GM23338 (cell line): ENCODE data around the gene RND3. TPM values are rescaled to one million over a fixed set of nuclear protein-coding genes. Genes with fewer than 3 reads are reported as not detected.

Experiments used
- ATAC-seq: fragments of 200-7000 bp; cut with Tn5 transposase; 3 replicates; pipeline ENCODE4 v1.9.1; 2020
- DNase-seq: peaks from one replicate; pipeline ENCODE4 v3.0.0-alpha.2; 2015; ENCODE audit warnings: low spot score
- H2AFZ ChIP-seq: fragments of 200-600 bp; sonication (generic); 2 replicates; pipeline ENCODE4 v1.8.0; 2016; ENCODE audit warnings: antibody characterized with exemption, mild to moderate bottlenecking, moderate library complexity
- H3F3A ChIP-seq: fragments of 200-600 bp; sonication (generic); replicated peaks from 2 replicates; pipeline ENCODE4 v1.8.0; 2017; ENCODE audit warnings: antibody characterized with exemption, mixed run types, low read depth
- H3K27ac ChIP-seq: fragments of 200-600 bp; sonication (generic); 2 replicates; pipeline ENCODE4 v1.6.1; 2016; ENCODE audit warnings: low read depth
- H3K27me3 ChIP-seq: fragments of 200-600 bp; sonication (generic); 2 replicates; pipeline ENCODE4 v1.8.0; 2016; ENCODE audit warnings: mild to moderate bottlenecking, mixed run types, moderate library complexity; ENCODE audit not compliant: insufficient read depth
- H3K36me3 ChIP-seq: fragments of 200-600 bp; sonication (generic); 2 replicates; pipeline ENCODE4 v1.8.0; 2016; ENCODE audit warnings: mild to moderate bottlenecking; ENCODE audit not compliant: insufficient read depth
- H3K4me1 ChIP-seq: fragments of 200-600 bp; sonication (generic); 2 replicates; pipeline ENCODE4 v1.8.0; 2016; ENCODE audit warnings: mild to moderate bottlenecking, moderate library complexity; ENCODE audit not compliant: insufficient read depth
- H3K4me2 ChIP-seq: fragments of 200-600 bp; sonication (generic); 2 replicates; pipeline ENCODE4 v1.7.1; 2017; ENCODE audit warnings: mixed run types
- H3K4me3 ChIP-seq: fragments of 200-600 bp; sonication (generic); 2 replicates; pipeline ENCODE4 v1.6.1; 2016; ENCODE audit warnings: mixed run types
- H3K79me2 ChIP-seq: fragments of 200-600 bp; sonication (generic); replicated peaks from 2 replicates; pipeline ENCODE4 v1.8.0; 2017; ENCODE audit warnings: mild to moderate bottlenecking; ENCODE audit not compliant: insufficient read depth
- H3K9me2 ChIP-seq: fragments of 200-600 bp; sonication (generic); 2 replicates; pipeline ENCODE4 v1.8.0; 2017; ENCODE audit not compliant: insufficient read depth
- H4K20me1 ChIP-seq: fragments of 200-600 bp; sonication (generic); replicated peaks from 2 replicates; pipeline ENCODE4 v1.8.0; 2017; ENCODE audit warnings: mild to moderate bottlenecking; ENCODE audit not compliant: insufficient read depth
- H3K27ac Mint-ChIP-seq: 2 replicates; pipeline ENCODE4 v1.8.0; 2020; ENCODE audit warnings: inconsistent platforms, mild to moderate bottlenecking, moderate library complexity, mixed read lengths
- H3K27me3 Mint-ChIP-seq: 3 replicates; pipeline ENCODE4 v1.8.0; 2022; ENCODE audit warnings: low read depth, mild to moderate bottlenecking, moderate library complexity, mixed read lengths, inconsistent platforms; ENCODE audit not compliant: insufficient read depth, poor library complexity
- H3K36me3 Mint-ChIP-seq: 3 replicates; pipeline ENCODE4 v1.8.0; 2021; ENCODE audit warnings: low read depth, mild to moderate bottlenecking, inconsistent platforms, moderate library complexity, mixed read lengths
- H3K4me1 Mint-ChIP-seq: 3 replicates; pipeline ENCODE4 v1.8.0; 2020; ENCODE audit warnings: mild to moderate bottlenecking, inconsistent platforms, mixed read lengths
- H3K4me3 Mint-ChIP-seq: 3 replicates; pipeline ENCODE4 v1.8.0; 2021; ENCODE audit warnings: moderate library complexity, mild to moderate bottlenecking, inconsistent platforms, mixed read lengths
- H3K9me3 Mint-ChIP-seq: 3 replicates; pipeline ENCODE4 v1.8.0; 2020; ENCODE audit warnings: moderate library complexity, mild to moderate bottlenecking, inconsistent platforms, mixed read lengths
- ETS1 ChIP-seq: IDR thresholded peaks from 2 replicates; pipeline ENCODE4 v1.6.1; 2016; ENCODE audit warnings: antibody characterized with exemption
- EZH2phosphoT487 ChIP-seq: fragments of 200-600 bp; sonication (generic); IDR thresholded peaks from one replicate; pipeline ENCODE4 v1.8.1; 2018; ENCODE audit warnings: antibody characterized with exemption; ENCODE audit not compliant: unreplicated experiment
- JUNB ChIP-seq: IDR thresholded peaks from one replicate; pipeline ENCODE4 v1.6.1; 2016; ENCODE audit warnings: antibody characterized with exemption; ENCODE audit not compliant: unreplicated experiment
- NANOG ChIP-seq: IDR thresholded peaks from 2 replicates; pipeline ENCODE4 v1.6.1; 2016; ENCODE audit warnings: antibody characterized with exemption, borderline replicate concordance
- POLR2AphosphoS5 ChIP-seq: IDR thresholded peaks from 2 replicates; pipeline ENCODE4 v1.6.1; 2016; ENCODE audit warnings: antibody characterized with exemption, low read depth
- ZNF114 ChIP-seq: fragments of 250-450 bp; sonication (Bioruptor Pico); IDR thresholded peaks from 2 replicates; pipeline ENCODE4 v1.5.0; 2020; ENCODE audit warnings: mild to moderate bottlenecking, moderate library complexity
- polyA plus RNA-seq: library from polyadenylated mRNA; unstranded; fragments of >200 nt; fragmentation: Nextera tagmentation; extraction: Ambion mirVana; gene quantifications from 2 replicates; pipeline ENCODE4 v1.2.1, GENCODE V29; 2016
- total RNA-seq: library from RNA; depleted of rRNA; stranded (reverse); fragments of >200 nt; shearing (Covaris generic); gene quantifications from 2 replicates; pipeline ENCODE4 v1.2.3, GENCODE V29; 2014
- TF ChIP-seq, protein P1 (sequence below), 2 experiments: fragments of 200-600 bp in 1 of 2; sonication (generic) in 1 of 2; conservative IDR thresholded peaks; 2 replicates each; pipeline versions ENCODE4 v1.5.1 to v1.6.1; 2016 to 2017; ENCODE audit warnings: antibody characterized with exemption in 2 of 2, low read depth in 2 of 2, mild to moderate bottlenecking in 2 of 2, moderate library complexity in 1 of 2

The RND3 gene
- total and polyA plus RNA-seq, 2 experiments from 2014 or later, result 48.2 to 55.3 TPM

- Mint-ChIP-seq H3K4me3 (no peak overlapping the region), H3K27ac (no peak overlapping the region), H3K9me3 (no peaks in the 10 kb centered on the region), H3K27me3 (peaks cover 2% of the 10 kb centered on the region), H3K36me3 (peaks cover 82% of the 10 kb centered on the region), H3K4me1 (peaks cover 50% of the 10 kb centered on the region)
- Histone ChIP-seq H3K9me2 (no peaks in the 10 kb centered on the region), H2AFZ (no peak overlapping the region), H3K27ac (no peak overlapping the region), H3K4me1 (peaks cover 27% of the 10 kb centered on the region), H3K27me3 (no peaks in the 10 kb centered on the region), H3F3A (peaks cover 7% of the 10 kb centered on the region), H3K36me3 (peaks cover 55% of the 10 kb centered on the region), H3K4me3 (no peak overlapping the region), H3K79me2 (peaks cover 81% of the 10 kb centered on the region), H3K4me2 (no peak overlapping the region), H4K20me1 (peaks cover 78% of the 10 kb centered on the region)
- ATAC-seq, result no peak
- DNase-seq, result no peak
- no peak for TF ChIP-seq ZNF114 (CRISPR knock-in tag)
- TF ChIP-seq POLR2AphosphoS5, result 0 out of 2 replicates have a peak, but pooled peaks have one; percentile 4
Measured at GRCh38 chr2:150474326-150475074, 13.0 kb downstream of the RND3 start.

DNA sequence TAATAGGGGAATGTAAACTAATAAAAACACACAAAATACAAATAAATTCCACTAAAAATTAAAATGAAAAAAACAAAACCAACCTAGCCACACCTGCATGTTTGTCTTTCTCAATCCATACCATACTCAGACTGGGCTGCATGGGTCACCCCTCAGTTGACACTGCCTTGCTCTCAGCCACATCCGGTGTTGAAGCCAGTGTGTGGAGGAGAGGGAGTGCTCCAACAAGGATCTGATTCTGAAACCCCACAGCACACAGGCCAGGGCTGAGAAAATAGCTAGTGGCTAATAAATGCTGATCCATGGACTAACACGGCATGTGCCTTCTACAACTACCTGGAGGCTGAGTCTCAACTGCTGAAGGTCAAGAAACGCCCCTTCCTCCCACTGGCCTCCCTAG lies 13.7 kb downstream of the RND3 start:
- Mint-ChIP-seq H3K9me3 (no peaks in the 10 kb centered on the region), H3K4me3 (no peak overlapping the region), H3K36me3 (peaks cover 89% of the 10 kb centered on the region), H3K27ac (no peak overlapping the region), H3K27me3 (peaks cover 2% of the 10 kb centered on the region), H3K4me1 (peaks cover 43% of the 10 kb centered on the region)
- TF ChIP-seq, protein P1, sequence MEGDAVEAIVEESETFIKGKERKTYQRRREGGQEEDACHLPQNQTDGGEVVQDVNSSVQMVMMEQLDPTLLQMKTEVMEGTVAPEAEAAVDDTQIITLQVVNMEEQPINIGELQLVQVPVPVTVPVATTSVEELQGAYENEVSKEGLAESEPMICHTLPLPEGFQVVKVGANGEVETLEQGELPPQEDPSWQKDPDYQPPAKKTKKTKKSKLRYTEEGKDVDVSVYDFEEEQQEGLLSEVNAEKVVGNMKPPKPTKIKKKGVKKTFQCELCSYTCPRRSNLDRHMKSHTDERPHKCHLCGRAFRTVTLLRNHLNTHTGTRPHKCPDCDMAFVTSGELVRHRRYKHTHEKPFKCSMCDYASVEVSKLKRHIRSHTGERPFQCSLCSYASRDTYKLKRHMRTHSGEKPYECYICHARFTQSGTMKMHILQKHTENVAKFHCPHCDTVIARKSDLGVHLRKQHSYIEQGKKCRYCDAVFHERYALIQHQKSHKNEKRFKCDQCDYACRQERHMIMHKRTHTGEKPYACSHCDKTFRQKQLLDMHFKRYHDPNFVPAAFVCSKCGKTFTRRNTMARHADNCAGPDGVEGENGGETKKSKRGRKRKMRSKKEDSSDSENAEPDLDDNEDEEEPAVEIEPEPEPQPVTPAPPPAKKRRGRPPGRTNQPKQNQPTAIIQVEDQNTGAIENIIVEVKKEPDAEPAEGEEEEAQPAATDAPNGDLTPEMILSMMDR (conservative IDR thresholded peaks at IDR 0.05; ENCODE audit: low read depth in 2 of 2), result no peak
- TF ChIP-seq ETS1, result no peak
- TF ChIP-seq NANOG, result no peak
- no peak for TF ChIP-seq JUNB
- TF ChIP-seq POLR2AphosphoS5, result no peak
- no peak for TF ChIP-seq EZH2phosphoT487
- Histone ChIP-seq H3K9me2 (no peaks in the 10 kb centered on the region), H3K27me3 (no peaks in the 10 kb centered on the region), H3K36me3 (peaks cover 61% of the 10 kb centered on the region), H3K4me2 (no peak overlapping the region), H3K27ac (no peak overlapping the region), H2AFZ (no peak overlapping the region), H3F3A (peaks cover 7% of the 10 kb centered on the region), H4K20me1 (peaks cover 71% of the 10 kb centered on the region), H3K4me3 (no peak overlapping the region), H3K79me2 (peaks cover 73% of the 10 kb centered on the region), H3K4me1 (peaks cover 20% of the 10 kb centered on the region)
- no peak for DNase-seq
- ATAC-seq, result no peak
